Activated naive CD8-positive, alpha-beta T cell treated with anti-CD3 and anti-CD28 coated beads, Interleukin-2, amount 10 ng/mL, durations not matched to agents 7 days and 5 days (primary cell): ENCODE measurements around the gene HPS3. TPM values are rescaled to one million over a fixed set of nuclear protein-coding genes. Genes with fewer than 3 reads are reported as not detected.
A peak's percentile ranks its signal among the peaks of the same experiment; 100 is the strongest.

Source experiments
- ATAC-seq: fragments of 150-1000 bp; cut with Tn5 transposase; one replicate; pipeline ENCODE4 v1.10.0; 2021; ENCODE audit warnings: low read depth, moderate library complexity
- POLR2A ChIA-PET: fragments of 350-600 bp; sonication (Branson Sonifier 250); formaldehyde crosslinking; loops from one replicate; lab custom pipeline; 2021; ENCODE audit warnings: antibody characterized with exemption; lab: Charles Lee
- DNase-seq: peaks from one replicate; pipeline ENCODE4 v3.0.0; 2021
- H3K27ac Mint-ChIP-seq: one replicate; pipeline ENCODE4 v1.8.0; 2022; ENCODE audit warnings: mild to moderate bottlenecking, mixed read lengths
- H3K27me3 Mint-ChIP-seq: one replicate; pipeline ENCODE4 v1.8.0; 2022; ENCODE audit warnings: mild to moderate bottlenecking, moderate library complexity, mixed read lengths
- H3K36me3 Mint-ChIP-seq: one replicate; pipeline ENCODE4 v1.8.0; 2021; ENCODE audit warnings: mild to moderate bottlenecking, mixed read lengths
- H3K4me1 Mint-ChIP-seq: one replicate; pipeline ENCODE4 v1.8.0; 2021; ENCODE audit warnings: mixed read lengths
- H3K4me3 Mint-ChIP-seq: one replicate; pipeline ENCODE4 v1.8.0; 2022; ENCODE audit warnings: mild to moderate bottlenecking, moderate library complexity, mixed read lengths
- H3K9me3 Mint-ChIP-seq: one replicate; pipeline ENCODE4 v1.8.0; 2021; ENCODE audit warnings: mixed read lengths
- total RNA-seq, 2 experiments: library from RNA; stranded (reverse); gene quantifications; one replicate each; pipeline ENCODE4 v1.2.3, GENCODE V29; 2021

The HPS3 gene
- total RNA-seq, 2 experiments from 2014 or later, result 35.8 to 37.4 TPM

DNA sequence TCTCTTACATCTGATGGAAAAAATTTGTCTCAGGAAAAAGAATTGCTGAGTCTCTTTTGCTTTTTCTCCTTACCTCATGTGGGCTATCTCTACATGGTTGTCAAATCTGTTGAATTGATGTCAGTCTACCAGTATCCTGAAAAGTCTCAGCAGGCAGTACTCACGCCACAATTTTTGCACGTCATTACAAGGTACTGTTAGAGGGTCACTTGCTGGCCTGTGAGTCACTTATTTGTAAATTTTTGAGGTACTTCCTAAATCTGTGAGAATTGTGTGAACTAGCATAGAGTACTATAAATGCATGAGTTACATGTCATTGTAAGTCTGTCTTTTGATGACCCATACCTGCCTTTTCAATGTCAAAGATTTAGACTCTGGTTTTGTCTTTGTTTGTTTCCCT lies 15.9 kb downstream of the HPS3 start:
- H3K27me3 Mint-ChIP-seq, result no peaks in the 10 kb centered on the region
- POLR2A ChIA-PET, result interaction anchor here (2.9 kb wide), 1 partner anchor 16 kb away, joined by 11 read pairs; the partner anchor contains the start of gene HPS3
- peaks cover 42% of the 10 kb centered on the region for H3K36me3 Mint-ChIP-seq
- no peak overlapping the region for H3K27ac Mint-ChIP-seq
- DNase-seq (no peak), ATAC-seq (no peak)
- no peak overlapping the region for H3K4me3 Mint-ChIP-seq
- peaks cover 9% of the 10 kb centered on the region for H3K4me1 Mint-ChIP-seq
- no peaks in the 10 kb centered on the region for H3K9me3 Mint-ChIP-seq

DNA sequence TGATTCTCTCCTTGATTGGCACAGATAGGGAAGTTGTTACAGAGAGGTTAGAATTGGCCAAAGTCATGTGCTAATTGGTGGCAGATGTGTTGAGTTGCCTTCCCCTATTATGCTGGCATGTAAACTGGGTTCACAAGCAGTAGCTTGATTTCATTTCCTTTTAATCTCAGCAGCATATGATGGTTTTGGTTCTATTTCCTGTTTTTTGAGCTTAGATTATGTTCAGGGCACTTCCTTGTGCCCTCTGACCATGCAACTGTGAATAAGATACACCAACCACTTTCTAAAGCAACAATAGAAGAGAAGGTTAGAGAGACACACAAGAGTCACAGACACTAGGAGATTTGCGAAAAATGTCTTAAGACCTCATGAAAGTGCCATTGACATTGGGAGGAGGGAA lies 16.5 kb downstream of the HPS3 start:
- POLR2A ChIA-PET, result interaction anchor here (2.9 kb wide), 1 partner anchor 16 kb away, joined by 11 read pairs; the partner anchor contains the start of gene HPS3
- peaks cover 43% of the 10 kb centered on the region for H3K36me3 Mint-ChIP-seq
- H3K4me3 Mint-ChIP-seq, result no peak overlapping the region
- no peak overlapping the region for H3K27ac Mint-ChIP-seq
- no peaks in the 10 kb centered on the region for H3K9me3 Mint-ChIP-seq
- DNase-seq, result no peak
- no peaks in the 10 kb centered on the region for H3K27me3 Mint-ChIP-seq
- H3K4me1 Mint-ChIP-seq, result peaks cover 9% of the 10 kb centered on the region
- peak; percentile 77 for ATAC-seq

DNA sequence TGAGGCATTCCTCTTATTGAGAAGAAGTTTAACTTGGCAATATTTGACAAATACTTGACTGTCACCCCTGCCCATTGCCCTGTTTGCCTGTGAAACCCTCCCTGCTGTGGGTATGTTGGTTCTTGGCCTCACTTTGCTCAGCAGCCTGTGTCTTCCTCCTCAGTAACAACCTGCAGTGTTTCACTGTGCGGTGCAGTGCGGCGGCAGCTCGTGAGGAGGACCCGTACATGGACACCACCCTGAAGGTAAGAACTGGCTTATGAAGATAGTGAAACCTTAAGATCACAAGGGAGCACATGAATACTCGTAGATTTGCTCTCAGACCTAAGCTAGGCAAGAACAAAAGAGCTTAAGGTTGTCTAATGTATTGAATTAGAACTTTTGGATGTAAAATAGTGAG lies 21.0 kb downstream of the HPS3 start:
- DNase-seq (no peak), ATAC-seq (no peak)
- H3K36me3 Mint-ChIP-seq, result peaks cover 34% of the 10 kb centered on the region
- POLR2A ChIA-PET, result no interaction called here
- no peak overlapping the region for H3K27ac Mint-ChIP-seq
- no peaks in the 10 kb centered on the region for H3K9me3 Mint-ChIP-seq
- peaks cover 21% of the 10 kb centered on the region for H3K4me1 Mint-ChIP-seq
- no peaks in the 10 kb centered on the region for H3K27me3 Mint-ChIP-seq
- no peak overlapping the region for H3K4me3 Mint-ChIP-seq

DNA sequence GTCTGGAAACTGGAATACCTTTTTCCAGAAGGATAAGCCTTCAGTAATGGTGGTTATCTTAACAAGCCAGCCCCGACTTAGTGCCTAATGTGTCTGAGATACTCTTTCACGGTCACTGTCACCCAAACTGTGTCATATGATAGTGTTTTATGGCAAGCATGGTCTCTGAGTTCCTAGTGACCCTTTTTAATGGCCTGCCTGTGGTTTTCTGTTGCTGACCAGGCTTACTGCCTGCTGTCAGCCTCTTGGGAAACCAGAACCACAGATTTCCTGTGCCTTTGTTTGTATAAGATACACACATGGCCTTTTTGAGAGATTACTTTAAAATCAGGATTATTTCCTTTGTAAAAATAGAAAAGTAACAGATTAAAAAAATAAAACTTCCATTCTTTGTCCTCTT lies 22.4 kb downstream of the HPS3 start:
- DNase-seq (no peak), ATAC-seq (no peak)
- Mint-ChIP-seq H3K27me3 (no peaks in the 10 kb centered on the region), H3K4me1 (peaks cover 19% of the 10 kb centered on the region), H3K27ac (no peak overlapping the region), H3K4me3 (peak overlapping the region; percentile 50), H3K9me3 (no peaks in the 10 kb centered on the region), H3K36me3 (peaks cover 33% of the 10 kb centered on the region)
- POLR2A ChIA-PET, result interaction anchor here (0.6 to 0.7 kb wide), 2 partner anchors 22 to 352 kb away, joined by 3 read pairs; no protein-coding TSS in a partner anchor

DNA sequence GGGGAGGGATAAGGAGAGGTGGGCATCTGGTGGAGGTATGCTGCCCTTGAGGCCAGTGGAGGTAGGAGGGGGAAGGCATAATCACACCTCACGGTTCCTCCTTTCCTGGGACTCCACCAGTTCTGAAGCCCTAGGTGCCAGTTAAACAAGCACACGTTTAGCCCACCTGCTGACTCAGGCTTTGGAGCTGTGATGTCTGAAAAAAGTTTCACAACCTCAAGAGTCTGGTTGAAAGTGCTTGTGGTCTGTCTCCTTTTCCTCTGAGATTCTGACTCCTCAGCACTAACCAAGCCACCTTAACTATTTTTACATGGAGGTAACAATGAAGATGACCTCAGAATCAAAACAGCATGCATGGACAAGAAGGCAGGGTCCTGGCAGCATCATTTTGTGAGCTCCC lies 23.0 kb downstream of the HPS3 start:
- peak; percentile 87 for ATAC-seq
- Mint-ChIP-seq H3K4me1 (peaks cover 20% of the 10 kb centered on the region), H3K9me3 (no peaks in the 10 kb centered on the region), H3K27ac (no peak overlapping the region), H3K27me3 (no peaks in the 10 kb centered on the region), H3K4me3 (peak overlapping the region; percentile 50), H3K36me3 (peaks cover 35% of the 10 kb centered on the region)
- DNase-seq, result no peak
- POLR2A ChIA-PET, result interaction anchor here (0.7 kb wide), 1 partner anchor 23 kb away, joined by 5 read pairs; the partner anchor contains the start of gene HPS3

DNA sequence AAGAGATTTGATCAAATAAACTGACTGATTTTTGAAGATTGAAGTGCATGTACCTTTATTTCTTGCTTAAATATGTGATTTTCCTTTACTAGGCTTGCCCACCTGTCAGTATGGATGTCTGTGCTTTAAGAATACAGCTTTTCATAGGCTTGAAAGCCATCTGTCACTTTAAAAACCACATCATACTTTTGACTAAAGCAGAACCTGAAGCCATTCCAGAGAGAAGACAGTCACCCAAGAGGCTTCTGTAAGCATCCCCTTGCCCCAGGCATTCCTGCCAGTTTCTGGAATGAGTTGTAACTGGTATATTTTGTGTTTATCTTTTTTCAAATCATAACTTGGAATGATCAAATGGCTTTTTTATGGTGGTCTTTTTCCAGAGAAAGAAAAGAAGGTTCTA lies 24.0 kb downstream of the HPS3 start:
- POLR2A ChIA-PET, result no interaction called here
- H3K4me3 Mint-ChIP-seq, result no peak overlapping the region
- no peaks in the 10 kb centered on the region for H3K9me3 Mint-ChIP-seq
- H3K27me3 Mint-ChIP-seq, result no peaks in the 10 kb centered on the region
- ATAC-seq, result no peak
- H3K27ac Mint-ChIP-seq, result no peak overlapping the region
- peaks cover 29% of the 10 kb centered on the region for H3K36me3 Mint-ChIP-seq
- no peak for DNase-seq
- peaks cover 20% of the 10 kb centered on the region for H3K4me1 Mint-ChIP-seq

DNA sequence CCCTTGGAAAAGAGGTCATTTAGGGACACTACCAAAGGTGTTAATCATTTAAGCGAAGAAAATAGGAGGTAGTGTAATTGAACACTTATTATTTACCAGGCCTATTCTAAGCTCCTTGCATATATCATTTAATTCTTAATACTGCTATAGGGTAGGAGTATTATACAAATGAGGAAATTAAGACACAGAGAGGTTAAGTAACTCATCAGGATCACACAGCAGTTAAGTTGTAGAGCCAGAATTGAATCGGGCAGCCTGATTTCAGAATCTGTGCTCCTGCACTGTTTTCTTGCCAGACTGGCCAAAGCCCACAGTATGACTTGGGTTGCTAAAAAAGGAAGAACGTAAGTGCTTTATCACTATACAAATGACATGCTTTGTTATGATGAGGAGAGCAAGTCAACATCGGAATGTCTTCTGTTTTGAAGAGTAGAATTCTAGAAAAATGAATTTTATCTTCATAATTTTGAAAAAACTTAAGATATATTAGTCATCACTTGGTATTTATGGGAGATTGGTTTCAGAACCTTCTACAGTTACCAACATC lies 31.4 kb downstream of the HPS3 start:
- Mint-ChIP-seq H3K27me3 (no peaks in the 10 kb centered on the region), H3K27ac (no peak overlapping the region), H3K4me1 (peaks cover 8% of the 10 kb centered on the region), H3K36me3 (peaks cover 29% of the 10 kb centered on the region), H3K4me3 (no peak overlapping the region), H3K9me3 (no peaks in the 10 kb centered on the region)
- ATAC-seq (no peak), DNase-seq (no peak)
- POLR2A ChIA-PET, result interaction anchor here (0.6 kb wide), 1 partner anchor 10 kb away, joined by 3 read pairs; no protein-coding TSS in a partner anchor

DNA sequence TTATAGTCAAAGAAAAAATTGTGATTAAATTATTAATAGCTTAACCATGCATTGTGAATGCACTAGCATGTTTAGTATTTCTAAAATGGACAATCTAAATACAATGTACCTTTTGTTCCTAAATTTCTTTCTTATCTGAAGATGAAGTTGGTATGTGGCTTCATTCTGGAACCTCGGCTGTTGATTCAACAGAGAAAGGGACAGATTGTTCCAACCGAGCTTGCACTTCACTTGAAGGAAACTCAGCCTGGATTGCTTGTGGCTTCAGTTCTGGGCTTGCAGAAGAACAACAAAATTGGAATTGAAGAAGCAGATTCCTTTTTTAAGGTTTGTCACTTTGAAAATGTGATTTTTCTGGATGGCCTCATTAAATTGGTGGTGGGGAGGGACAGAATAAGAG lies 32.6 kb downstream of the HPS3 start:
- peaks cover 33% of the 10 kb centered on the region for H3K36me3 Mint-ChIP-seq
- no peak for DNase-seq
- POLR2A ChIA-PET, result no interaction called here
- H3K27me3 Mint-ChIP-seq, result no peaks in the 10 kb centered on the region
- no peak for ATAC-seq
- H3K4me3 Mint-ChIP-seq, result no peak overlapping the region
- no peaks in the 10 kb centered on the region for H3K9me3 Mint-ChIP-seq
- no peak overlapping the region for H3K27ac Mint-ChIP-seq
- H3K4me1 Mint-ChIP-seq, result peaks cover 8% of the 10 kb centered on the region

DNA sequence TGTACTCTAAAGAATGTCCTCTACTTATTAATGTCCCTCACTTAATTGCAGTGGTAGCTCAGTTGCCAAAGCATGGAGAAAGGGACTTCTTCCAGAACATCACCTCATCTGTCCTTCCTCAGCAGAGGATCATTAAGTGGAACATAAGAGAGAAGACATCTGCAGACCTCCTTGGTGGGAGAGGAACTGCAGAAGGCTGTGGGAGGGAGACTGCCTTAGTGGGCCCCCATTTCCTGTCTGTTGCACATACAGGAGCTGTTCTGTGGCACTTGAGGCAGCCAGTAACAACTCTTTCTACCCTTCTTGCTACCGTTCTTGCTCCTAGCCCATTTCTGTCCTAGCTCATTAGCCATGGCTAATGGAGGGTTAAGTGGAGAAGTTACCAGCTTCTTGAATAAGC lies 33.6 kb downstream of the HPS3 start:
- H3K27me3 Mint-ChIP-seq, result no peaks in the 10 kb centered on the region
- ATAC-seq, result peak; percentile 89
- H3K27ac Mint-ChIP-seq, result no peak overlapping the region
- POLR2A ChIA-PET, result no interaction called here
- peaks cover 37% of the 10 kb centered on the region for H3K36me3 Mint-ChIP-seq
- H3K4me1 Mint-ChIP-seq, result peaks cover 7% of the 10 kb centered on the region
- H3K4me3 Mint-ChIP-seq, result no peak overlapping the region
- no peaks in the 10 kb centered on the region for H3K9me3 Mint-ChIP-seq
- no peak for DNase-seq

DNA sequence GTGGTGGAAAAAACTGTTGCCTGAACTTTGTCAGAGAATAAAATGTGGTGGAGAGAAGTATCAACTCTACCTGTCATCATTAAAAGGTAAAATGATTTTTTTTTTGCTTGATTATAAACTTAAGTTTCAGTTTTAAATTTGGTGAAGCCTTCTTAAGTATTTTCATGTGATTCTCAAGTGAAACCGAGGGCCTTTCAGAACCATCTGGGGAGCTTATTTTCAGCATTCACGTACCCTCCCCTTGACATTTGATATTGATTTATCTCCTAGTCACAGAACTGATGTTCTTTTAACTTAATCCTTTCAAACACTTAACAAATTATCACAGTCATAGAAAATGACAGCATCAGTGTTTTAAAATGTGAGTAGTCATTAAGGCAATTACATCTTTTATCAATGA lies 38.5 kb downstream of the HPS3 start:
- Mint-ChIP-seq H3K36me3 (peaks cover 53% of the 10 kb centered on the region), H3K4me3 (no peak overlapping the region), H3K27me3 (no peaks in the 10 kb centered on the region), H3K9me3 (no peaks in the 10 kb centered on the region), H3K27ac (no peak overlapping the region), H3K4me1 (peaks cover 7% of the 10 kb centered on the region)
- POLR2A ChIA-PET, result no interaction called here
- ATAC-seq, result no peak
- no peak for DNase-seq

DNA sequence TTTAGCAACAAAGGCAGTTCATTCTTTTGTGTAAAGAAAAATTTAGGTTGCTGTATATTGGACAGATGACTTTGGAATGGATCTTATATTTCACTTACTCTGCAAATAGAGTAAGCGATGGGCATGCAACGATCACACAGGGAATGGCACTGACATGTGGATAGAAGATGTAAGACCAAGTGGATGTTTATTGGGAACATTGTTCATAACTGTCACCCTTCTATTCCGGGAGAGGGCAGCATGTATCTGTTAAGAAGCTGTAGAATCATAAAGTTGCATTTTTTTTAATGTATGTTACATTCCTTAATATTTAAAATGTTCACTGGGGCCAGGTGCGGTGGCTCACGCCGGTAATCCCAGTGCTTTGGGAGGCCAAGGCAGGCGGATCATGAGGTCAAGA lies 41.2 kb downstream of the HPS3 start:
- no peak overlapping the region for H3K27ac Mint-ChIP-seq
- ATAC-seq (no peak), DNase-seq (no peak)
- peaks cover 10% of the 10 kb centered on the region for H3K4me1 Mint-ChIP-seq
- no peaks in the 10 kb centered on the region for H3K27me3 Mint-ChIP-seq
- H3K9me3 Mint-ChIP-seq, result no peaks in the 10 kb centered on the region
- H3K36me3 Mint-ChIP-seq, result peaks cover 57% of the 10 kb centered on the region
- POLR2A ChIA-PET, result interaction anchor here (0.7 kb wide), 1 partner anchor 10 kb away, joined by 3 read pairs; no protein-coding TSS in a partner anchor
- no peak overlapping the region for H3K4me3 Mint-ChIP-seq

DNA sequence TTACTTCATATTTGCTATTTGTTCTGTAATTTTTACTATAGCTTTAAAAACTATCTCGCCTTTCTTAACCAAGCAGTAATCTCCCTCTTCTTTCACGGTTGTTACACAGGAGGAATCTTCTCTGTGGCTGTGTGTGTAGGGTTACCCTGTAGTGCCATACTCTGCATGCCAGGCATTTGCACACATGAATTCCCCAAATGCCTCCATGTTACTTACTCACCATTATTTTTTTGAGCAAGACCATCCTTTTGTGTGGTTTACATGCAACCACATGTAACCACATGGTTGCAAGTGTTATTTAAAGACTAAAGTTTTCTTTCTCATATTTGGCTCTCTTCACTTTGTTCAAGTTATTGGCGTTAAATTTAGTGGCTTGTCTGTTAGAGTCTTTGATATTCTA lies 45.5 kb downstream of the HPS3 start:
- no peak overlapping the region for H3K27ac Mint-ChIP-seq
- DNase-seq, result no peak
- H3K9me3 Mint-ChIP-seq, result no peaks in the 10 kb centered on the region
- no peak overlapping the region for H3K4me3 Mint-ChIP-seq
- no peaks in the 10 kb centered on the region for H3K27me3 Mint-ChIP-seq
- ATAC-seq, result peak; percentile 60
- POLR2A ChIA-PET, result no interaction called here
- H3K36me3 Mint-ChIP-seq, result peaks cover 47% of the 10 kb centered on the region
- peaks cover 7% of the 10 kb centered on the region for H3K4me1 Mint-ChIP-seq

DNA sequence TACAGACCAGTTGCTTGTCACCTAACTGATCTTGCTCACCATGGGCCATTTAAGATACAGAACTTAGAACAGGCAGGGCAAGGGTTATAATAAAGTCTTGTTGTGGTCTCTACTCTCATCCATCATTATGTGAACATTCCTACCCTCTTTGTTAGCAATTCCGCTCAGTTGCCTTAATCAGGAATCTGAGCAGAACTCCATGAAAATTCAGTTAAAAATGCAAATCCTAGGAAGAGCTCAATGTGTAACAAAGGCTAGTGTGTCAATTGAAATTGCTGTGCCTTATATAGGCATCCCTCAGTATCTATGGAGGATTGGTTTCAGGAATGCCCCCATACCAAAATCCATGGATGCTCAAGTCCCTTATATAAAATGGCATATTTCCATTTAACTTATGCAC lies 47.7 kb downstream of the HPS3 start:
- ATAC-seq, result no peak
- Mint-ChIP-seq H3K27ac (no peak overlapping the region), H3K36me3 (peaks cover 33% of the 10 kb centered on the region), H3K27me3 (no peaks in the 10 kb centered on the region), H3K9me3 (no peaks in the 10 kb centered on the region), H3K4me1 (peaks cover 7% of the 10 kb centered on the region), H3K4me3 (no peak overlapping the region)
- no peak for DNase-seq
- POLR2A ChIA-PET, result no interaction called here

DNA sequence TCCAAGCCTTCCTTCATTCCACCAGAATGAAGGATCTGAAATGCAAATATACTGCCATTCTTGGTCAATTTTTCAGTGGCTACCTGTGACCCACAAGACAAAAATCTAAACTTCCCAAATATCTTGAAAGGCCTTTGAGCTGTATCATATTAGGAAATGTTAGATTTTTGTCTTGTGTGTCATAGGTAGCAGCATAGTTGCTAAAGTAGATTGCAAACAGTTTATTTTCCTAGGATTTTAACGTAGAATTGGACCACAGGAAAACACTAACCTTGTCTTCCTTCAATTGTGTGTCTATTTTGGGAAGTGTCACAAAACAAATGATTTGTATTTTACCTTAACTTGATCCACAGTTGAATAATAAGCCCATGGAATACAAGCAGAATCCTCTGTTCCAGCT lies 49.8 kb downstream of the HPS3 start:
- no peak for DNase-seq
- POLR2A ChIA-PET, result no interaction called here
- Mint-ChIP-seq H3K36me3 (peaks cover 18% of the 10 kb centered on the region), H3K9me3 (no peaks in the 10 kb centered on the region), H3K4me3 (no peak overlapping the region), H3K27me3 (no peaks in the 10 kb centered on the region), H3K4me1 (peaks cover 6% of the 10 kb centered on the region), H3K27ac (no peak overlapping the region)
- no peak for ATAC-seq
